Limb (tissue), 2 donors: ENCODE data around the gene ADCK1.
"Not testable (repeated sequence)": the region's sequence is repeated elsewhere in the genome, so short reads cannot be mapped to it uniquely, and the experiment has no call there.

ENCODE experiments used
- DNase-seq, 2 donors: peaks; one replicate each; pipeline ENCODE4 v3.0.0-alpha.2; 2016; ENCODE audit errors: extremely low spot score in 2 of 2

The ADCK1 gene

GRCh38 chr14:77950371-77951063 is 150.6 kb downstream of the ADCK1 start:
- no peak for DNase-seq

- no peak for DNase-seq
Observed at GRCh38 chr14:77955816-77956484, 156.0 kb downstream of the ADCK1 start.

GRCh38 chr14:77959686-77960085 is 159.8 kb downstream of the ADCK1 start:
- not testable (repeated sequence) for DNase-seq

- DNase-seq: no peak
Observed at GRCh38 chr14:77961847-77962580, 162.1 kb downstream of the ADCK1 start.

- DNase-seq: no peak
Observed at GRCh38 chr14:77962731-77963520, 163.0 kb downstream of the ADCK1 start.

- DNase-seq: no peak
Observed at GRCh38 chr14:77964586-77964985, 164.7 kb downstream of the ADCK1 start.

GRCh38 chr14:77965050-77965449 is 165.1 kb downstream of the ADCK1 start:
- no peak for DNase-seq

GRCh38 chr14:77965919-77966435 is 166.1 kb downstream of the ADCK1 start:
- DNase-seq: peak in 1 of 2 donors; percentile 47

- DNase-seq: no peak
Observed at GRCh38 chr14:77967110-77967509, 167.2 kb downstream of the ADCK1 start.

GRCh38 chr14:77970646-77971045 is 170.7 kb downstream of the ADCK1 start:
- DNase-seq: no peak

- no peak for DNase-seq
Observed at GRCh38 chr14:77973246-77973645, 173.3 kb downstream of the ADCK1 start.

GRCh38 chr14:77976591-77976990 is 176.7 kb downstream of the ADCK1 start:
- DNase-seq: no peak

GRCh38 chr14:77979171-77979570 is 179.3 kb downstream of the ADCK1 start:
- no peak for DNase-seq

- peak in 1 of 2 donors; percentile 5 for DNase-seq
Observed at GRCh38 chr14:77979666-77980351, 179.9 kb downstream of the ADCK1 start.

GRCh38 chr14:77980475-77981321 is 180.8 kb downstream of the ADCK1 start:
- DNase-seq: peak; percentile 12 to 65
